ENCODE data around the gene SULT1B1. TPM values are rescaled to one million over a fixed set of nuclear protein-coding genes. Genes with fewer than 3 reads are reported as not detected.

The SULT1B1 gene
- total and polyA plus RNA-seq, 12 donors: 0.22 to 2.7 (median 0.44) TPM

- Histone ChIP-seq H3K27ac (no peak overlapping the region), H3K4me3 (no peak overlapping the region), H3K9me3 (peaks cover 0 to 6% (median 0%) of the 10 kb centered on the region in 11 donors), H3K36me3 (no peaks in the 10 kb centered on the region), H3K4me1 (no peaks in the 10 kb centered on the region), H3K27me3 (no peaks in the 10 kb centered on the region)
- WGBS, 2 donors: 96% methylated on average over 19 of the region's 19 CpGs
- TF ChIP-seq, protein P1, sequence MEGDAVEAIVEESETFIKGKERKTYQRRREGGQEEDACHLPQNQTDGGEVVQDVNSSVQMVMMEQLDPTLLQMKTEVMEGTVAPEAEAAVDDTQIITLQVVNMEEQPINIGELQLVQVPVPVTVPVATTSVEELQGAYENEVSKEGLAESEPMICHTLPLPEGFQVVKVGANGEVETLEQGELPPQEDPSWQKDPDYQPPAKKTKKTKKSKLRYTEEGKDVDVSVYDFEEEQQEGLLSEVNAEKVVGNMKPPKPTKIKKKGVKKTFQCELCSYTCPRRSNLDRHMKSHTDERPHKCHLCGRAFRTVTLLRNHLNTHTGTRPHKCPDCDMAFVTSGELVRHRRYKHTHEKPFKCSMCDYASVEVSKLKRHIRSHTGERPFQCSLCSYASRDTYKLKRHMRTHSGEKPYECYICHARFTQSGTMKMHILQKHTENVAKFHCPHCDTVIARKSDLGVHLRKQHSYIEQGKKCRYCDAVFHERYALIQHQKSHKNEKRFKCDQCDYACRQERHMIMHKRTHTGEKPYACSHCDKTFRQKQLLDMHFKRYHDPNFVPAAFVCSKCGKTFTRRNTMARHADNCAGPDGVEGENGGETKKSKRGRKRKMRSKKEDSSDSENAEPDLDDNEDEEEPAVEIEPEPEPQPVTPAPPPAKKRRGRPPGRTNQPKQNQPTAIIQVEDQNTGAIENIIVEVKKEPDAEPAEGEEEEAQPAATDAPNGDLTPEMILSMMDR (IDR thresholded peaks at IDR 0.05): no peak
- DNase-seq: no peak
- intact Hi-C loops (cut with DNase I): no loop called here
- ATAC-seq: no peak
Measured at GRCh38 chr4:69781458-69782418, 21.3 kb upstream of the SULT1B1 start.

- DNase-seq (no peak), ATAC-seq (no peak)
- intact Hi-C loops (cut with DNase I): no loop called here
- WGBS, 2 donors: 82 to 84% methylated on average over 1 of the region's 1 CpG
- no peaks in the 10 kb centered on the region for H3K36me3 ChIP-seq
- no peaks in the 10 kb centered on the region for H3K27me3 ChIP-seq
- H3K9me3 ChIP-seq: peaks cover 0 to 6% (median 0%) of the 10 kb centered on the region in 11 donors
- TF ChIP-seq, protein P1 (IDR thresholded peaks at IDR 0.05): no peak
- H3K4me1 ChIP-seq: no peaks in the 10 kb centered on the region
- no peak overlapping the region for H3K4me3 ChIP-seq
- no peak overlapping the region for H3K27ac ChIP-seq
Measured at GRCh38 chr4:69780141-69780540, 19.7 kb upstream of the SULT1B1 start.

DNA sequence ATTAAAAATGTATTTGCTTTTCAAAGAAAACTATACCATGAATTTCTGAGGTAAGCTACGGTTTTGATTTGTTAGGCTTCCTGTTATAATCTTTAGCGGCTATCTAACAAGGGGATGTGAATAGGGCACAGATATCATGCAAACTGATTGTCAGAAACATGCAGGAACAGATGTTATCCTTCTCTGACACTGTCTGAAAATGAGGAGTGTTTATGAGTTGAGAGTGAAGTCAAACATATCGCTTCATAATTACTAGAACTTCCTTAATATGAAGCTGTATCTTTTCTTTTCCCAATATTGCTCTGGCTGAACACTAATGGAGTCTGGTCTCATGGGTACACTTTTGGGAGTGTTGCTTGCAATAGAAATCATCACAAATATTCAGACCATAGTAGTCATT lies 16.3 kb upstream of the SULT1B1 start:
- 57 to 69% methylated on average over 3 of the region's 3 CpGs for WGBS, 2 donors
- H3K9me3 ChIP-seq: no peaks in the 10 kb centered on the region
- no peak overlapping the region for H3K27ac ChIP-seq
- no peaks in the 10 kb centered on the region for H3K36me3 ChIP-seq
- no peaks in the 10 kb centered on the region for H3K4me1 ChIP-seq
- H3K4me3 ChIP-seq: no peak overlapping the region
- DNase-seq (no peak), ATAC-seq (no peak)
- no peaks in the 10 kb centered on the region for H3K27me3 ChIP-seq
- intact Hi-C loops (cut with DNase I): loop anchor here in 1 of 10 donors (5.0 kb wide), 1 partner anchor 484 kb away; no protein-coding TSS in a partner anchor
- TF ChIP-seq, protein P1 (IDR thresholded peaks at IDR 0.05): no peak

DNA sequence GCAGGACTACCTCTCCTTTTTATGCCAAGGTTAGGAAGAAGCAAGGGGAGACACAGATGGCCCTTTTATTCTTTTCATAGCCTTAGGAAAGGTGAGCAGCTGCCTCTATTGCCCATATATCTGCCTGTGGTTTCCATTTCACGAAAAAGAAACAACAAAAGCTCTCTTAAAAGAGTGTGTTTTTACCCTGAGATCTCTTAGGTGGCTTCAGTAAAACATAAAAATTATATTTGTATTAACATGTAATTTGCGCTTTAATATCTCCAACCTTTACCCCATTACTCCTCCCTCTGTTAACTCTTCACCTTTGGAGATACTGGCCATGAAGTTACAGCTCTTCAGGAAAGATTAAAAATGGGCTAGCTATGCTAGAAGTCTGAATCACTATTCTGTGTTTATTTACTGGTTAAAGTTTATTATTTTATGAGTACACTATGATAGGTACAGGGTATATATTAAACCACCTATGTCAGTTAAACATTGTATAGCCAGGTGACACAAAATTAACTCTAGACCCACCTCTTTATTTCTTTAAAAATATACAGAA lies 15.0 kb upstream of the SULT1B1 start:
- ATAC-seq: no peak
- 87 to 95% methylated on average over 2 of the region's 2 CpGs for WGBS, 2 donors
- intact Hi-C loops (cut with DNase I): loop anchor here in 1 of 10 donors (5.0 kb wide), 1 partner anchor 483 kb away; no protein-coding TSS in a partner anchor

More for the DNA sequence above, 15.0 kb upstream of the SULT1B1 start:
- no peak for DNase-seq
- Histone ChIP-seq H3K36me3 (no peaks in the 10 kb centered on the region), H3K27me3 (no peaks in the 10 kb centered on the region), H3K4me3 (no peak overlapping the region), H3K27ac (no peak overlapping the region), H3K4me1 (no peaks in the 10 kb centered on the region), H3K9me3 (no peaks in the 10 kb centered on the region)
- TF ChIP-seq, protein P1 (IDR thresholded peaks at IDR 0.05): no peak
